PC-3 (cell line): ENCODE measurements around the gene DNM1. TPM values are rescaled to one million over a fixed set of nuclear protein-coding genes. Genes with fewer than 3 reads are reported as not detected.

Experiments used
- ATAC-seq: fragments of 200-7000 bp; cut with Tn5 transposase; 2 replicates; pipeline ENCODE4 v1.9.1; 2020; ENCODE audit warnings: mild to moderate bottlenecking, moderate library complexity
- BruUV-seq: library from RNA; stranded (reverse); fragments of 400-500 nt; replicated peaks from 2 replicates; lab custom pipeline; 2021; lab: Mats Ljungman, UMichigan
- CTCF ChIA-PET: fragments of 300-600 bp; sonication (Branson Sonifier 250); formaldehyde crosslinking; loops from one replicate; lab custom pipeline; 2022; ENCODE audit warnings: antibody characterized with exemption; lab: Charles Lee
- POLR2A ChIA-PET: fragments of 300-600 bp; sonication (Branson Sonifier 250); formaldehyde crosslinking; loops from one replicate; lab custom pipeline; 2022; ENCODE audit warnings: antibody characterized with exemption; ENCODE audit not compliant: unreplicated experiment; lab: Charles Lee
- DNase-seq: peaks from one replicate; pipeline ENCODE4 v3.0.0-alpha.2; 2015
- H2AFZ ChIP-seq: fragments of 300-600 bp; sonication (generic); 2 replicates; pipeline ENCODE4 v1.6.0; 2016; ENCODE audit warnings: antibody characterized with exemption, low read length
- H3F3A ChIP-seq: fragments of 300-600 bp; sonication (generic); one replicate; pipeline ENCODE4 v1.6.0; 2017; ENCODE audit warnings: antibody characterized with exemption, low read length, control low read depth, mild to moderate bottlenecking; ENCODE audit not compliant: unreplicated experiment
- H3K27ac ChIP-seq: fragments of 300-600 bp; sonication (generic); 2 replicates; pipeline ENCODE4 v1.5.1; 2016; ENCODE audit warnings: mild to moderate bottlenecking, low read length
- H3K27me3 ChIP-seq: fragments of 300-600 bp; sonication (generic); 2 replicates; pipeline ENCODE4 v1.6.1; 2016; ENCODE audit warnings: low read length, mixed read lengths
- H3K36me3 ChIP-seq: fragments of 300-600 bp; sonication (generic); 2 replicates; pipeline ENCODE4 v1.6.1; 2016; ENCODE audit warnings: low read depth, mixed run types, low read length, mixed read lengths
- H3K4me1 ChIP-seq: fragments of 300-600 bp; sonication (generic); 2 replicates; pipeline ENCODE4 v1.5.1; 2016; ENCODE audit warnings: low read length; ENCODE audit not compliant: insufficient read depth
- H3K4me2 ChIP-seq: fragments of 300-600 bp; sonication (generic); 2 replicates; pipeline ENCODE4 v1.6.0; 2016; ENCODE audit warnings: low read length
- H3K4me3 ChIP-seq: fragments of 300-600 bp; sonication (generic); 2 replicates; pipeline ENCODE4 v1.5.1; 2016; ENCODE audit warnings: mild to moderate bottlenecking, low read length, mixed read lengths
- H3K79me2 ChIP-seq: fragments of 300-600 bp; sonication (generic); 2 replicates; pipeline ENCODE4 v1.6.1; 2017; ENCODE audit warnings: low read length, mixed read lengths
- H3K9ac ChIP-seq: fragments of 300-600 bp; sonication (generic); 2 replicates; pipeline ENCODE4 v1.6.0; 2016; ENCODE audit warnings: mild to moderate bottlenecking, low read length
- H3K9me2 ChIP-seq: fragments of 300-600 bp; sonication (generic); replicated peaks from 2 replicates; pipeline ENCODE4 v1.6.1; 2016; ENCODE audit warnings: mixed run types, low read length, mixed read lengths
- H3K9me3 ChIP-seq: fragments of 300-600 bp; sonication (generic); 2 replicates; pipeline ENCODE4 v1.6.1; 2016; ENCODE audit warnings: low read length, mixed read lengths
- H4K20me1 ChIP-seq: fragments of 300-600 bp; sonication (generic); 2 replicates; pipeline ENCODE4 v1.6.1; 2016; ENCODE audit warnings: low read length, mixed read lengths
- CTCF ChIP-seq: fragments of 300-600 bp; sonication (generic); conservative IDR thresholded peaks from 2 replicates; pipeline ENCODE4 v1.5.1; 2017; ENCODE audit warnings: antibody characterized with exemption, low read depth, mild to moderate bottlenecking, low read length
- EZH2 ChIP-seq: fragments of 300-600 bp; sonication (generic); IDR thresholded peaks from one replicate; pipeline ENCODE4 v1.6.1; 2017; ENCODE audit warnings: antibody characterized with exemption, mild to moderate bottlenecking, low read length; ENCODE audit not compliant: unreplicated experiment
- EZH2phosphoT487 ChIP-seq: fragments of 300-600 bp; sonication (generic); IDR thresholded peaks from 2 replicates; pipeline ENCODE4 v1.6.1; 2018; ENCODE audit warnings: mild to moderate bottlenecking, antibody characterized with exemption, low read length, borderline replicate concordance
- intact Hi-C: fragments of 100-400 bp; cut with micrococcal nuclease; formaldehyde crosslinking; loops from 2 replicates; pipeline ENCODE4 v1.9.0; 2023
- total RNA-seq: library from RNA; depleted of rRNA; stranded (reverse); fragments of >200 nt; gene quantifications from 2 replicates; pipeline ENCODE4 v1.2.3, GENCODE V29; 2014

Gene DNM1
- total RNA-seq, 1 experiment from 2014 or later = 24.1 TPM

GRCh38 chr9:128166169-128166568 is 37.0 kb upstream of the DNM1 start:
- H2AFZ ChIP-seq = no peak overlapping the region
- no peak for ATAC-seq
- no peaks in the 10 kb centered on the region for H3K9me2 ChIP-seq
- H3K4me3 ChIP-seq = no peak overlapping the region
- intact Hi-C loops = no loop called here
- no peaks in the 10 kb centered on the region for H3F3A ChIP-seq
- no peak overlapping the region for H3K4me2 ChIP-seq
- POLR2A ChIA-PET = no interaction called here
- H3K27me3 ChIP-seq = no peaks in the 10 kb centered on the region
- BruUV-seq = TSS peak; percentile 50
- H3K27ac ChIP-seq = no peak overlapping the region
- H3K36me3 ChIP-seq = peaks cover 7% of the 10 kb centered on the region
- CTCF ChIA-PET = no interaction called here
- peaks cover 12% of the 10 kb centered on the region for H3K79me2 ChIP-seq
- no peaks in the 10 kb centered on the region for H3K9me3 ChIP-seq
- H3K9ac ChIP-seq = no peak overlapping the region
- peaks cover 10% of the 10 kb centered on the region for H3K4me1 ChIP-seq
- H4K20me1 ChIP-seq = no peaks in the 10 kb centered on the region
- DNase-seq = no peak
- TF ChIP-seq CTCF (no peak), EZH2 (no peak), EZH2phosphoT487 (no peak)

GRCh38 chr9:128167209-128167608 is 36.0 kb upstream of the DNM1 start:
- no peak for ATAC-seq
- Histone ChIP-seq H3K27ac (no peak overlapping the region), H3K9me2 (no peaks in the 10 kb centered on the region), H3K79me2 (peaks cover 3% of the 10 kb centered on the region; the same call in 1 of the 2 replicates), H3K4me2 (no peak overlapping the region), H3K4me3 (no peak overlapping the region), H3K4me1 (peaks cover 2% of the 10 kb centered on the region), H3K36me3 (peaks cover 7% of the 10 kb centered on the region), H4K20me1 (no peaks in the 10 kb centered on the region), H3K9ac (no peak overlapping the region), H3K9me3 (no peaks in the 10 kb centered on the region), H2AFZ (no peak overlapping the region), H3F3A (no peaks in the 10 kb centered on the region), H3K27me3 (no peaks in the 10 kb centered on the region)
- no TSS peak for BruUV-seq
- POLR2A ChIA-PET = no interaction called here
- CTCF ChIA-PET = no interaction called here
- TF ChIP-seq EZH2 = no peak
- no peak for TF ChIP-seq EZH2phosphoT487
- TF ChIP-seq CTCF = no peak
- no peak for DNase-seq
- intact Hi-C loops = no loop called here

GRCh38 chr9:128168731-128169308 is 34.4 kb upstream of the DNM1 start:
- ATAC-seq = no peak
- H3K4me1 ChIP-seq = no peaks in the 10 kb centered on the region
- H3K4me3 ChIP-seq = no peak overlapping the region
- H3K79me2 ChIP-seq = no peaks in the 10 kb centered on the region
- H3K9me2 ChIP-seq = no peaks in the 10 kb centered on the region
- DNase-seq = no peak
- H4K20me1 ChIP-seq = no peaks in the 10 kb centered on the region
- no peak overlapping the region for H3K4me2 ChIP-seq
- no peaks in the 10 kb centered on the region for H3K27me3 ChIP-seq
- no peaks in the 10 kb centered on the region for H3F3A ChIP-seq
- no peak for TF ChIP-seq CTCF
- TF ChIP-seq EZH2phosphoT487 = no peak
- TF ChIP-seq EZH2 = no peak
- no peak overlapping the region for H3K27ac ChIP-seq
- intact Hi-C loops = no loop called here
- ChIA-PET POLR2A (no interaction called here), CTCF (no interaction called here)
- peaks cover 5% of the 10 kb centered on the region for H3K36me3 ChIP-seq
- H3K9me3 ChIP-seq = no peaks in the 10 kb centered on the region
- BruUV-seq = no TSS peak
- H3K9ac ChIP-seq = no peak overlapping the region
- H2AFZ ChIP-seq = no peak overlapping the region
